IPS-15b (cell line): ENCODE data around the gene CEL.
"Not testable (repeated sequence)": the region's sequence is repeated elsewhere in the genome, so short reads cannot be mapped to it uniquely, and the experiment has no call there.

Experiments
- H3K27me3 ChIP-seq: one replicate; pipeline ENCODE4 v1.6.1; 2013; ENCODE audit warnings: low read length; ENCODE audit not compliant: control insufficient read depth, insufficient read depth
- H3K36me3 ChIP-seq: one replicate; pipeline ENCODE4 v1.6.1; 2013; ENCODE audit warnings: low read length; ENCODE audit not compliant: control insufficient read depth, insufficient read depth
- H3K4me1 ChIP-seq: one replicate; pipeline ENCODE4 v1.6.1; 2013; ENCODE audit warnings: mild to moderate bottlenecking, low read length; ENCODE audit not compliant: control insufficient read depth, insufficient read depth
- H3K4me3 ChIP-seq: one replicate; pipeline ENCODE4 v1.5.1; 2013; ENCODE audit warnings: low read depth, low read length
- H3K9ac ChIP-seq: one replicate; pipeline ENCODE4 v1.6.1; 2013; ENCODE audit warnings: low read depth, mild to moderate bottlenecking, low read length
- H3K9me3 ChIP-seq: one replicate; pipeline ENCODE4 v1.6.1; 2013; ENCODE audit warnings: mild to moderate bottlenecking, low read length; ENCODE audit not compliant: control insufficient read depth, insufficient read depth

CEL gene

DNA sequence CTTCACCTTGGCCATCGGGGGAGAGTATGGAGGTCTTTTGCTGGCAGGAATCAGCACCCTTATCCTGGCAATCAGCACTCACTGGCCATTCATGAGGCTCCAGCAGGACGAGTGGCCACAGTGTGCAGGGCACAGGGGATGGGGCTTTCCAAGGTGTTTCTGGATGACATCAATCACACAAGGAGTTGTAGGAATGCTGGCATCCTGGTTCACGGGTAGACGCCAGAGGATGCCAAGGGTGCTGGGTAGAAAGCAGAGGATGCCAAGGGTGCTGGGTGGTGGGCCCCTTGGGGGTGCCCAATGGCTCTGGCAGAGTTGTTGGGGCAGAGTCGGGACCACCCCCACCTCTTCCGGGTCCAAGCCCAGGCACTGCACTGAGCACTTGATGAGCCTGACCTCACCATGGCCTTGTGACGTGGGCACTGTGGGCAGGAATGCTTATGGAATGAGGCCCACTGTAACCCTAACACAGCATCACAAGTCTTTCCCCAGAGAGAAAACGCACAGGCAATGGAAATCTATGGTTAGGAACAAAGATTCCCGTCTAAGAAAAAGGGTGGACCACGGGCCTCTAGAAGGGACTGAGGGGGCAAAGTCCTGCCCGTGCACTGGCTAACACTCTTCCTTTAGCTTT, 29.1 kb downstream of the CEL start:
- H3K9ac ChIP-seq = no peak overlapping the region
- no peaks in the 10 kb centered on the region for H3K27me3 ChIP-seq
- H3K36me3 ChIP-seq = no peaks in the 10 kb centered on the region
- H3K4me3 ChIP-seq = no peak overlapping the region
- no peaks in the 10 kb centered on the region for H3K4me1 ChIP-seq
- no peaks in the 10 kb centered on the region for H3K9me3 ChIP-seq

GRCh38 chr9:133094351-133094750, 32.6 kb downstream of the CEL start:
- H3K9me3 ChIP-seq, H3K4me3 ChIP-seq, H3K27me3 ChIP-seq, H3K9ac ChIP-seq, H3K4me1 ChIP-seq: not testable (repeated sequence)
- peaks cover 10% of the 10 kb centered on the region for H3K36me3 ChIP-seq

DNA sequence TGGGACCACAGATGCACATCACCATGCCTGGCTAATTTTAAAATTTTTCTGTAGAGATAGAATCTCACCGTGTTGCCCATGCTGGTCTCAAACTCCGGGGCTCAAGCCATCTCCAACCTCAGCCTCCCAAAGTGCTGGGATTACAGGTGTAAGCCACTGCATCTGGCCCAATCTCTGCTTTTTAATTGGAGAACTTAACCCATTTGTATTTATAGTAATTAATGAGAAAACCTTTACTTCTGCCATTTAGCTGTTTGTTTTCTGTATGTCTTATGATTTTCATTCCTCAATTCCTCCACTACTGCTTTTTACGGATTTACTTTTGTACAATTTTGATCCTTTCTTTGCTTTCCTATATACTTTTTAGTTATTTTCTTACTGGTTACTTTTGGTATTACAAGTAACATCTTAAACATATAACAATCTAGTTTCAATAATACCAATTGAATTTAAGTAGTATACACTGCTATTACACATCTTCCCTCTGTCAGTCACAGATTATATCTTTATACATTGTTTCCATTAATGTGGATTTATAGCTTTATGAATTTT, 33.1 kb downstream of the CEL start:
- peaks cover 3% of the 10 kb centered on the region for H3K9me3 ChIP-seq
- no peaks in the 10 kb centered on the region for H3K27me3 ChIP-seq
- H3K4me1 ChIP-seq = no peaks in the 10 kb centered on the region
- H3K36me3 ChIP-seq = peaks cover 10% of the 10 kb centered on the region
- H3K4me3 ChIP-seq = no peak overlapping the region
- no peak overlapping the region for H3K9ac ChIP-seq

GRCh38 chr9:133098104-133098754, 36.4 kb downstream of the CEL start:
- no peaks in the 10 kb centered on the region for H3K27me3 ChIP-seq
- peaks cover 33% of the 10 kb centered on the region for H3K36me3 ChIP-seq
- H3K9ac ChIP-seq = no peak overlapping the region
- no peaks in the 10 kb centered on the region for H3K4me1 ChIP-seq
- peaks cover 3% of the 10 kb centered on the region for H3K9me3 ChIP-seq
- H3K4me3 ChIP-seq = no peak overlapping the region

- Histone ChIP-seq H3K9ac (no peak overlapping the region), H3K4me3 (no peak overlapping the region), H3K9me3 (peaks cover 3% of the 10 kb centered on the region), H3K4me1 (no peaks in the 10 kb centered on the region), H3K36me3 (peaks cover 33% of the 10 kb centered on the region), H3K27me3 (no peaks in the 10 kb centered on the region)
These were observed 37.1 kb downstream of the CEL start for GRCh38 chr9:133098871-133099270.

DNA sequence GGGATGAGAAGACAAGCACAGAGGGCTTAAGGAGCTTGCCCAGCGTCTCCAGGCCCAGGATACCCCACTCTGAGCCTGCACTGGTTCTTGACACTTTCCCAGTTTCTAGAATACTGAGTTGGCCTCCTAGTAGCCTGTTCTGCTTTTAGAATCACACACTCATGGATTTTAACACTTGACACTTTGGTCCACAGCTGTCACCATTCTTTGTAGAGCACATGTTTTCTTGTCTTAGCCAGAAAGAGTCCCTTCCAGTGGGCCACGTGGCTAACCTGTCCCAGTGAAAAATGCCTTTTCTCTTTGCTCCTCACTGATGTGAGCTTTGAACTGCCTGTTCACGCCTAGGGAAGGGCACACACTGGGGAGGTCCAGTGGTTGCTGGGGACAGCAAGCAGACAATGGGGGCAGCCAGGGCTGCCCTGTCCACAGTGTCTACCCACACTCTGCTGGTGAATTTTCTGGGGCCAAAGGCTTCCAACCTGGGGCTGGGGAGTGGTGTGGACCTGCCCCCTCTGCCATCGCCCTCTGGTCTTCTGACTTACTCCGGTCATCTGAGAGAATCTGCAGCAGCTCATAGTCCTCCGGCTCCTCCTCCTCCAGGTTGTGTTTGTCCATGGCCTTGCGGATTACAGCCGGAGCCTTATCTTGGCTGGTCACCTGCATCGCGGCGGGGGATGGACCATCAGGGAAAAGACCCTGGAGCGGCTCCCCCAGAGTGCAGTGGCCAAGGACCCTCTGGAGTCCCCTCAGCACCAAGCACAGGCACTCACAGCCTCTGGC, 38.1 kb downstream of the CEL start:
- Histone ChIP-seq H3K9me3 (peaks cover 3% of the 10 kb centered on the region), H3K9ac (no peak overlapping the region), H3K4me1 (no peaks in the 10 kb centered on the region), H3K27me3 (no peaks in the 10 kb centered on the region), H3K36me3 (peaks cover 33% of the 10 kb centered on the region), H3K4me3 (no peak overlapping the region)

- no peaks in the 10 kb centered on the region for H3K27me3 ChIP-seq
- no peak overlapping the region for H3K9ac ChIP-seq
- H3K4me1 ChIP-seq = no peaks in the 10 kb centered on the region
- H3K9me3 ChIP-seq = peaks cover 3% of the 10 kb centered on the region
- no peak overlapping the region for H3K4me3 ChIP-seq
- peaks cover 33% of the 10 kb centered on the region for H3K36me3 ChIP-seq
These were observed 39.0 kb downstream of the CEL start for GRCh38 chr9:133100506-133101355.

GRCh38 chr9:133101356-133102189, 39.8 kb downstream of the CEL start:
- H3K4me1 ChIP-seq = no peaks in the 10 kb centered on the region
- no peak overlapping the region for H3K9ac ChIP-seq
- no peak overlapping the region for H3K4me3 ChIP-seq
- H3K27me3 ChIP-seq = no peaks in the 10 kb centered on the region
- no peaks in the 10 kb centered on the region for H3K9me3 ChIP-seq
- H3K36me3 ChIP-seq = peaks cover 35% of the 10 kb centered on the region

DNA sequence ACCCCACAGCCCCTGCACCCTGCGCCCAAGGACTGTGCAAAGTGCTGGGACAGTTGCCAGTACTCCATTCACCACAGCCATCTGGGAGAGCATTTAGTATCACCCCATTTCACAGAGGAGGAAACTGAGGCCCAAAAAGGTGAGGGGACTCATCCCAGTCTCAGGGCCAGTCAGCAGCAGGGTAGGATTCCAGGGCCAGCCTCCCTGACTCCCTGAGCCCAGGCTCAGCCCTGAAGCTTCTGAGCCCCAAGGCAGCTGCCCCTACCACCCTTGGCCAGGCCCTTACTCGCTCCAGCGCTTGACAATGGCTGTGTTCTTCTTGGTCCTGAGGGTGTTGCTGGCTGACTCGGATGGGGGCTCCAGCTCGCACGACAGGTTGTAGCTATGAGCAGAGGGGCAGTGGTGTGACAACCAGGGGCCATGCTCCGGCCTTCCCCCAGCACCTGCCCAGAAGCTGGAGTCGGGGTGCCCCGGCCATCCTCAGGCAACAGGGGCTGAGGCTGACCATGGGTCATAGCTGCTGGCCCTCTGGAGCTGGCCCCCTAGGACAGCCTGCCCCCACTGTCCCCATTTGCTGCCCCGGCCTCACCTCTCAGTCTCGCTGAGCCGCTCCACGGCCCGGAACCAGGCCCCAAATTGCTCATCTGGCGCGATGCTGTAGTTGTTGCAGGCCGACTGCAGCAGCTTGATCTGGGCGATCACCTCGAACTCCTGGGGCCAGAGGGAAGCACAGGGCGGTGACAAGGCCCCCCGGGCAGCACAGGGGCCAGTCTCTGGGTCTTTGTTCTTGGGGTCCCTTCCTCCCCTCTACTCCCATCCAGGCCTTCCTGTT, 40.6 kb downstream of the CEL start:
- Histone ChIP-seq H3K9me3 (no peaks in the 10 kb centered on the region), H3K36me3 (peaks cover 42% of the 10 kb centered on the region), H3K4me3 (no peak overlapping the region), H3K9ac (no peak overlapping the region), H3K27me3 (no peaks in the 10 kb centered on the region), H3K4me1 (no peaks in the 10 kb centered on the region)
